Neuron (in vitro differentiated cells): Measurements from ENCODE around the gene EHHADH.
"Not testable (repeated sequence)": the region's sequence is repeated elsewhere in the genome, so short reads cannot be mapped to it uniquely, and the experiment has no call there.

Experiments
- H2AFZ ChIP-seq: one replicate; pipeline ENCODE4 v1.6.1; 2013; ENCODE audit warnings: low read depth, mild to moderate bottlenecking, inconsistent platforms, low read length, moderate library complexity
- H3K27me3 ChIP-seq: one replicate; pipeline ENCODE4 v1.6.1; 2013; ENCODE audit warnings: low read length; ENCODE audit not compliant: insufficient read depth
- H3K36me3 ChIP-seq: one replicate; pipeline ENCODE4 v1.6.1; 2013; ENCODE audit warnings: low read length; ENCODE audit not compliant: insufficient read depth
- H3K4me1 ChIP-seq: one replicate; pipeline ENCODE4 v1.6.1; 2013; ENCODE audit warnings: low read length; ENCODE audit not compliant: insufficient read depth
- H3K4me3 ChIP-seq: 2 replicates; pipeline ENCODE4 v1.5.1; 2013; ENCODE audit warnings: mild to moderate bottlenecking, low read length, moderate library complexity
- H3K9me3 ChIP-seq: one replicate; pipeline ENCODE4 v1.6.1; 2013; ENCODE audit warnings: low read length

The EHHADH gene

GRCh38 chr3:185233328-185233727, 20.5 kb downstream of the EHHADH start:
- Histone ChIP-seq H3K4me1 (no peaks in the 10 kb centered on the region), H3K9me3 (peaks cover 3% of the 10 kb centered on the region), H3K27me3 (no peaks in the 10 kb centered on the region), H3K36me3 (no peaks in the 10 kb centered on the region), H2AFZ (no peak overlapping the region), H3K4me3 (no peak overlapping the region)

DNA sequence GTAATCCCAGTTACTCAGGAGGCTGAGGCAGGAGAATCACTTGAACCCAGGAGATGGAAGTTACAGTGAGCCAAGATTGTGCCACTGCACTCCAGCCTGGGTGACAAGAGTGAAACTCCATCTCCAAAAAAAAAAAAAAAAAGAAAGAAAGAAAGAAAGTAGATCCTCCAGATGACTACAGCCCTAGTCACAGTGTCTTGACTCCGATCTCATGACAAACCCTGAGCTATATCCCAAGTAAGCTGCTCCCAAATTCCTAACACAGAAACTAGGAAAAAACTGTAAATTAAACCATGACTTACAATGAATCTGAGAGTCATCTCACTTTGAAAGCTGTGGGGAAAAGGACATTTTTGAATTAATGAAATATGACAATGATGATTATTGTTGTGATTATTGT, 27.3 kb downstream of the EHHADH start:
- not testable (repeated sequence) for H3K9me3 ChIP-seq, H2AFZ ChIP-seq, H3K4me3 ChIP-seq, H3K27me3 ChIP-seq, H3K36me3 ChIP-seq, H3K4me1 ChIP-seq

GRCh38 chr3:185225523-185225922, 28.3 kb downstream of the EHHADH start:
- Histone ChIP-seq H3K4me1 (no peaks in the 10 kb centered on the region), H3K9me3 (peaks cover 3% of the 10 kb centered on the region), H3K4me3 (no peak overlapping the region), H3K36me3 (no peaks in the 10 kb centered on the region), H3K27me3 (no peaks in the 10 kb centered on the region), H2AFZ (no peak overlapping the region)

GRCh38 chr3:185225080-185225479, 28.8 kb downstream of the EHHADH start:
- peaks cover 3% of the 10 kb centered on the region for H3K9me3 ChIP-seq
- H2AFZ ChIP-seq: no peak overlapping the region
- H3K36me3 ChIP-seq: no peaks in the 10 kb centered on the region
- no peaks in the 10 kb centered on the region for H3K27me3 ChIP-seq
- H3K4me1 ChIP-seq: no peaks in the 10 kb centered on the region
- H3K4me3 ChIP-seq: no peak overlapping the region

DNA sequence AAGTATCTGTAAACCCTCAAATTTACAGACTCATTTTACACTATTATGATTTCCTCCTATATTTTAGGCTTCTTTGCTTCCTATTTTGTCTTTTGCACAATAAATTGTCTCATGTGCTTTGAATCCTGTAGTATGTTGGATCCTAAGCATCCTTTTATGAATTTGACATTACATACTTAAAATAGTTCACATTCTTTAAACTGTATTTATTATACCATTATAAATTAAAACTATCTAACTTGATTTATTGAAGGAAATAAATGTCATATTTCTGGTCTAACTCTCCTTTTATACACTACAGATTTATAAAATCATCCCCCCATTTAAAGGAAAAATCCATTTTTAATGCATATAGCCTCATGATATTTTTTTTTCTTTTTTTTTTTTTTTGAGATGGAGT, 32.6 kb downstream of the EHHADH start:
- peaks cover 3% of the 10 kb centered on the region for H3K9me3 ChIP-seq
- no peaks in the 10 kb centered on the region for H3K36me3 ChIP-seq
- peaks cover 11% of the 10 kb centered on the region for H3K4me1 ChIP-seq
- no peaks in the 10 kb centered on the region for H3K27me3 ChIP-seq
- H2AFZ ChIP-seq: no peak overlapping the region
- no peak overlapping the region for H3K4me3 ChIP-seq

DNA sequence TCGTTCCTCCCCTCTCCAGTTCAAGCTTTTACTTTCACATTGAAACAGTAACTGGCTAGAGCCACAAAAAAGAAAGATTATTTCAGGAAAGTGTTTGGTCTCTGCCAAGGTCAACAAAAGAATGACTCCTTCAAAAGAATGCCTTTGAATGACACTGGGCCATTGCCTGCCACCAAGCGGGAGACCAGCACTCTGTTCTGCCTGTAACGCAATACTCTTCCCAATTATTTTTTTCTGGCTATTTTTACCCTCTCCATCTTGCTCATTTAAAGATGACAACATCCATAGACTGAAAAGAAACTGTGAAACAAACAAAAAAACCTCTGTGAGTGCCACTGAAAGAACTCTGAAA, 37.3 kb downstream of the EHHADH start:
- Histone ChIP-seq H3K4me1 (peaks cover 14% of the 10 kb centered on the region), H3K27me3 (no peaks in the 10 kb centered on the region), H3K9me3 (no peaks in the 10 kb centered on the region), H3K36me3 (no peaks in the 10 kb centered on the region), H3K4me3 (peak overlapping the region; percentile 53), H2AFZ (peak overlapping the region; percentile 97)

DNA sequence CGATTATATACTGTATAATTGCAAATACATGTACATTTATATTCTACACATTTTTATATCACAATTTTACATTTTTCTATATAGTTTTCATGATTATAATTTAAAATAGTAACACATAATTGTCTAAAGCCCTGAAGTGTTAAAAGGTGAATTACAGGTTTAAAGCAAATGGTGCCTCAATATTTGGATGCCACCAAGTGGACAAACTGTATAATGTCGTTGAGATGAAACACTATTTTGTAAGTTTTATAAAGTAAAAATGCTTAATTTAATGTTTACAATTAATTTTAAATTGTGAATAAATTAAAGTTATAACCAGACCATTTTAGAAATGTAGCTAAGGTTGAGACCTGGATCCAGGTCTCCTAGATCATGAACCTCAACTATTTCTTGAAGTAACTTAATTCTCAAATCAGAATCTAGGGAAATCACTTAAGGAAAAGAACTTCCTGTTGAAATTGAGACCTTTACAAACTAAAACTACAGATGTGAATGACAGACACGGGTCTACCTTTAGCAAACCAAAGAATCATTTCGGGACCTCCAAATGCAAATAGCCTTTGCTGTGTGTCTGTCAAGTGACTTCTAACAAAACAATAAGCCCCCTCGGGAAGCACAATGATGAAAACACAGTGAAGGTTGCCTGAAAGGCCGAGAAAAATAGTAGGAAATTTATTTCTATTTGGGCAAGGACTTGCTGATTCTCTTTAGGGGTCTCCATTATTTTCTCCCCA, 37.8 kb downstream of the EHHADH start:
- Histone ChIP-seq H3K36me3 (no peaks in the 10 kb centered on the region), H3K27me3 (no peaks in the 10 kb centered on the region), H3K4me3 (peak overlapping the region; percentile 53), H2AFZ (peak overlapping the region; percentile 97), H3K4me1 (peaks cover 14% of the 10 kb centered on the region), H3K9me3 (no peaks in the 10 kb centered on the region)

- H3K4me1 ChIP-seq: peaks cover 14% of the 10 kb centered on the region
Observed at GRCh38 chr3:185212559-185212958, 41.3 kb downstream of the EHHADH start.

GRCh38 chr3:185212086-185212485, 41.8 kb downstream of the EHHADH start:
- Histone ChIP-seq H3K9me3 (no peaks in the 10 kb centered on the region), H3K36me3 (no peaks in the 10 kb centered on the region), H3K4me3 (no peak overlapping the region), H2AFZ (no peak overlapping the region), H3K27me3 (no peaks in the 10 kb centered on the region), H3K4me1 (peaks cover 11% of the 10 kb centered on the region)

More at GRCh38 chr3:185212559-185212958, 41.3 kb downstream of the EHHADH start:
- H3K36me3 ChIP-seq: no peaks in the 10 kb centered on the region
- no peak overlapping the region for H3K4me3 ChIP-seq
- H2AFZ ChIP-seq: no peak overlapping the region
- no peaks in the 10 kb centered on the region for H3K9me3 ChIP-seq
- H3K27me3 ChIP-seq: no peaks in the 10 kb centered on the region

DNA sequence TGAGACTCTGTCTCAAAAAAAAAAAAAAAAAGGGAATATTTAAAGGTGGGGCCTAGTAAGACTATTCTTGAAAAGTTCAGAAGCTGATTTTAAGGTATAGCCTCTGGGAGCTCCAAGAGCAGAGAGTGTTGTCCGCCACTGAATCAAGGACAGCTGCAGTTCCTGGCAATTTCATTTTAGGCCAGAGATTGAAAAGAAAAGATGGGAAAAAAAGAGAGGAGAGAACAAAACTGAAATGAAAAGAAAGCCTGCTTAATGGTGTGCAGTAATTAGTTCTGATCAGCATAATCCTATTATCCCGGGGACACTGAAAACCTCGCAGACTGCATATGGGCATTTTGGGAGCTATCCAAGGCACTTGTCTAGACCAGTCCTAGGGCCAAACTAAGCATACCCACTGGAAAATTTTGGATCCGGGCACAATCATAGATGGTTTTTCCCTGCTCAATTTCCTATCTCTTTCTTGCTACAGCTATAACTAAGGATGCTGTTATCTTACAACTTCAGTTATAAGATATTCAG, 43.2 kb downstream of the EHHADH start:
- Histone ChIP-seq H2AFZ (no peak overlapping the region), H3K9me3 (no peaks in the 10 kb centered on the region), H3K4me3 (no peak overlapping the region), H3K4me1 (no peaks in the 10 kb centered on the region), H3K36me3 (no peaks in the 10 kb centered on the region), H3K27me3 (no peaks in the 10 kb centered on the region)

DNA sequence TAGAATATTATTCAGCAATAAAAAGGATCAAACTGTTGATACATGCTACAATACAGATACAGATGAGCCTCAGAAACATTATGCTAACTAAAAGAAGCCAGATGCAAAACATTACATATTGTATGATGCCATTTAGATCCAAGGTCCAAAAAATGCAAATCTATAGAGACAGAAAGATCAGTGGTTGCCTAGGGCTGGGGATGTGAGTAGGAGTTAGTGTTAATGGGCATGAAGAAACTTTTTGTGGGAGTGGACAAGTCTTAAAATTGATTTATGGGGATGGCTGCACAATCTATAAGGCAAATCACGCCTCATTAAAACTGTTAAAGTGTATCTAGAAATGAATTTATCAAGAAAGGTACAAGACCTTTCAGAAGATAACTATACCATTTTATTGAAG, 45.0 kb downstream of the EHHADH start:
- H3K27me3 ChIP-seq: no peaks in the 10 kb centered on the region
- no peak overlapping the region for H3K4me3 ChIP-seq
- no peaks in the 10 kb centered on the region for H3K9me3 ChIP-seq
- H3K4me1 ChIP-seq: no peaks in the 10 kb centered on the region
- no peak overlapping the region for H2AFZ ChIP-seq
- H3K36me3 ChIP-seq: no peaks in the 10 kb centered on the region

GRCh38 chr3:185207931-185208746, 45.7 kb downstream of the EHHADH start:
- Histone ChIP-seq H3K4me3 (no peak overlapping the region), H3K36me3 (no peaks in the 10 kb centered on the region), H2AFZ (no peak overlapping the region), H3K4me1 (no peaks in the 10 kb centered on the region), H3K27me3 (no peaks in the 10 kb centered on the region), H3K9me3 (no peaks in the 10 kb centered on the region)

GRCh38 chr3:185207481-185207880, 46.4 kb downstream of the EHHADH start:
- H2AFZ ChIP-seq: no peak overlapping the region
- H3K27me3 ChIP-seq: no peaks in the 10 kb centered on the region
- H3K4me1 ChIP-seq: no peaks in the 10 kb centered on the region
- no peak overlapping the region for H3K4me3 ChIP-seq
- H3K36me3 ChIP-seq: no peaks in the 10 kb centered on the region
- no peaks in the 10 kb centered on the region for H3K9me3 ChIP-seq
